Smooth muscle cell (in vitro differentiated cells): ENCODE measurements around the gene SDK2. TPM values are rescaled to one million over a fixed set of nuclear protein-coding genes. Genes with fewer than 3 reads are reported as not detected.

Experiments used
- DNase-seq: peaks from one replicate; lab custom pipeline; 2025; ENCODE audit not compliant: unreplicated experiment; lab: John Stamatoyannopoulos, UW
- H2AFZ ChIP-seq: fragments of 200-600 bp; sonication (generic); 2 replicates; pipeline ENCODE4 v1.6.0; 2016; ENCODE audit warnings: antibody characterized with exemption, low read depth, mild to moderate bottlenecking
- H3F3A ChIP-seq: fragments of 200-600 bp; sonication (generic); 2 replicates; pipeline ENCODE4 v1.6.0; 2017; ENCODE audit warnings: antibody characterized with exemption, low read depth
- H3K27ac ChIP-seq: fragments of 200-600 bp; sonication (generic); 2 replicates; pipeline ENCODE4 v1.5.1; 2016; ENCODE audit warnings: low read depth, mild to moderate bottlenecking
- H3K27me3 ChIP-seq: fragments of 200-600 bp; sonication (generic); 2 replicates; pipeline ENCODE4 v1.6.1; 2016; ENCODE audit warnings: low read depth, mild to moderate bottlenecking
- H3K36me3 ChIP-seq: fragments of 200-600 bp; sonication (generic); 2 replicates; pipeline ENCODE4 v1.5.1; 2016; ENCODE audit warnings: low read depth
- H3K4me1 ChIP-seq: fragments of 200-600 bp; sonication (generic); 2 replicates; pipeline ENCODE4 v1.5.1; 2016; ENCODE audit warnings: low read depth
- H3K4me2 ChIP-seq: fragments of 200-600 bp; sonication (generic); 2 replicates; pipeline ENCODE4 v1.6.0; 2016; ENCODE audit warnings: mild to moderate bottlenecking
- H3K4me3 ChIP-seq: fragments of 200-600 bp; sonication (generic); 2 replicates; pipeline ENCODE4 v1.5.1; 2016; ENCODE audit warnings: mild to moderate bottlenecking
- H3K79me2 ChIP-seq: fragments of 200-600 bp; sonication (generic); 2 replicates; pipeline ENCODE4 v1.6.0; 2016; ENCODE audit warnings: low read depth, mild to moderate bottlenecking
- H3K9ac ChIP-seq: fragments of 200-600 bp; sonication (generic); 2 replicates; pipeline ENCODE4 v1.6.0; 2016; ENCODE audit warnings: low read depth
- H3K9me3 ChIP-seq: fragments of 200-600 bp; sonication (generic); replicated peaks from 2 replicates; pipeline ENCODE4 v1.5.1; 2016; ENCODE audit warnings: low read depth
- H4K20me1 ChIP-seq: fragments of 200-600 bp; sonication (generic); 2 replicates; pipeline ENCODE4 v1.6.0; 2016; ENCODE audit warnings: low read depth
- CTCF ChIP-seq: fragments of 200-600 bp; sonication (generic); IDR thresholded peaks from 2 replicates; pipeline ENCODE4 v1.5.1; 2017; ENCODE audit warnings: borderline replicate concordance, mild to moderate bottlenecking, antibody characterized with exemption; ENCODE audit not compliant: insufficient read depth, poor library complexity, severe bottlenecking
- WGBS: methylation state at CpG from one replicate; pipeline ENCODE4 v1.1.7; 2016; ENCODE audit warnings: low lambda C conversion rate; 5-methylcytosine and 5-hydroxymethylcytosine counted together
- polyA plus RNA-seq: library from polyadenylated mRNA; unstranded; fragments of >200 nt; fragmentation: Nextera tagmentation; extraction: Ambion mirVana; gene quantifications from 2 replicates; pipeline ENCODE4 v1.2.1, GENCODE V29; 2016
- total RNA-seq: library from RNA; depleted of rRNA; stranded (reverse); fragments of >200 nt; gene quantifications from 2 replicates; pipeline ENCODE4 v1.2.3, GENCODE V29; 2014

Gene SDK2
- total and polyA plus RNA-seq, 2 experiments from 2014 or later, result 4.6 to 6.5 TPM

GRCh38 chr17:73554498-73554897, 89.7 kb downstream of the SDK2 start:
- no peak for TF ChIP-seq CTCF
- H3K27ac ChIP-seq, result no peak overlapping the region
- H3F3A ChIP-seq, result no peaks in the 10 kb centered on the region

GRCh38 chr17:73553311-73553710, 90.9 kb downstream of the SDK2 start:
- Histone ChIP-seq H2AFZ (no peak overlapping the region), H3F3A (no peaks in the 10 kb centered on the region), H3K4me1 (no peaks in the 10 kb centered on the region), H3K4me2 (no peak overlapping the region), H3K4me3 (no peak overlapping the region), H3K27ac (no peak overlapping the region), H4K20me1 (peaks cover 60% of the 10 kb centered on the region), H3K36me3 (no peaks in the 10 kb centered on the region), H3K79me2 (no peaks in the 10 kb centered on the region), H3K9ac (no peak overlapping the region), H3K9me3 (no peaks in the 10 kb centered on the region), H3K27me3 (no peaks in the 10 kb centered on the region)
- 66% methylated on average over 2 of the region's 2 CpGs for WGBS
- no peak for TF ChIP-seq CTCF
- DNase-seq, result no peak

More at GRCh38 chr17:73554498-73554897, 89.7 kb downstream of the SDK2 start:
- Histone ChIP-seq H3K4me3 (no peak overlapping the region), H3K9ac (no peak overlapping the region), H3K36me3 (no peaks in the 10 kb centered on the region), H2AFZ (no peak overlapping the region), H3K9me3 (no peaks in the 10 kb centered on the region), H3K4me1 (no peaks in the 10 kb centered on the region), H3K79me2 (no peaks in the 10 kb centered on the region), H3K27me3 (no peaks in the 10 kb centered on the region), H4K20me1 (peaks cover 59% of the 10 kb centered on the region), H3K4me2 (no peak overlapping the region)
- no peak for DNase-seq

GRCh38 chr17:73552300-73553048, 91.8 kb downstream of the SDK2 start:
- Histone ChIP-seq H3K27ac (no peak overlapping the region), H3K4me3 (no peak overlapping the region), H3K9ac (no peak overlapping the region), H3K4me2 (no peak overlapping the region), H3F3A (no peaks in the 10 kb centered on the region), H2AFZ (no peak overlapping the region), H3K27me3 (no peaks in the 10 kb centered on the region), H4K20me1 (peaks cover 56% of the 10 kb centered on the region), H3K79me2 (no peaks in the 10 kb centered on the region), H3K9me3 (no peaks in the 10 kb centered on the region), H3K36me3 (no peaks in the 10 kb centered on the region), H3K4me1 (no peaks in the 10 kb centered on the region)
- DNase-seq, result no peak
- no peak for TF ChIP-seq CTCF
- 94% methylated on average over 30 of the region's 30 CpGs for WGBS

GRCh38 chr17:73551759-73552158, 92.5 kb downstream of the SDK2 start:
- H3F3A ChIP-seq, result no peaks in the 10 kb centered on the region
- no peaks in the 10 kb centered on the region for H3K79me2 ChIP-seq
- WGBS, result 98% methylated on average over 5 of the region's 5 CpGs
- no peak overlapping the region for H3K9ac ChIP-seq
- H3K36me3 ChIP-seq, result no peaks in the 10 kb centered on the region
- no peak overlapping the region for H3K4me3 ChIP-seq
- no peak for TF ChIP-seq CTCF
- no peaks in the 10 kb centered on the region for H3K9me3 ChIP-seq
- no peak overlapping the region for H3K4me2 ChIP-seq
- no peak overlapping the region for H3K27ac ChIP-seq
- H2AFZ ChIP-seq, result no peak overlapping the region
- DNase-seq, result no peak
- H4K20me1 ChIP-seq, result peaks cover 62% of the 10 kb centered on the region
- H3K27me3 ChIP-seq, result no peaks in the 10 kb centered on the region
- no peaks in the 10 kb centered on the region for H3K4me1 ChIP-seq
